H1 (cell line): ENCODE results near the gene MS4A15. TPM values are rescaled to one million over a fixed set of nuclear protein-coding genes. Genes with fewer than 3 reads are reported as not detected.

Source experiments
- CTCF ChIA-PET: fragments of 300-600 bp; sonication (Branson Sonifier 250); formaldehyde crosslinking; loops from one replicate; lab custom pipeline; 2021; ENCODE audit not compliant: partially characterized antibody; lab: Charles Lee
- POLR2A ChIA-PET: fragments of 300-600 bp; sonication (Branson Sonifier 250); formaldehyde crosslinking; loops from one replicate; lab custom pipeline; 2021; ENCODE audit warnings: inconsistent platforms; ENCODE audit not compliant: partially characterized antibody; lab: Charles Lee
- DNase-seq, 2 experiments: peaks; one replicate each; pipeline versions ENCODE4 v3.0.0 to v3.0.0-alpha.2; 2010 to 2022; ENCODE audit warnings: low spot score in 2 of 2, low read depth in 1 of 2, mixed read lengths in 1 of 2
- FAIRE-seq: peaks from 2 replicates; lab custom pipeline; 2011; peaks lifted over from hg19 to GRCh38; lab: Jason Lieb, UNC
- H2AFZ ChIP-seq: 2 replicates; pipeline ENCODE4 v1.8.1; 2012; ENCODE audit warnings: low read length, inconsistent platforms
- H2AK5ac ChIP-seq: 2 replicates; pipeline ENCODE4 v1.6.1; 2013; ENCODE audit warnings: low read depth, low read length
- H2BK120ac ChIP-seq: replicated peaks from 2 replicates; pipeline ENCODE3; 2013; ENCODE audit warnings: low read depth, low read length, inconsistent platforms
- H2BK12ac ChIP-seq: 2 replicates; pipeline ENCODE4 v1.6.1; 2013; ENCODE audit warnings: low read depth, low read length
- H2BK15ac ChIP-seq: 2 replicates; pipeline ENCODE4 v1.6.1; 2013; ENCODE audit warnings: low read length
- H2BK20ac ChIP-seq: 2 replicates; pipeline ENCODE4 v1.6.1; 2013; ENCODE audit warnings: low read length
- H2BK5ac ChIP-seq: 2 replicates; pipeline ENCODE4 v1.6.1; 2013; ENCODE audit warnings: low read depth, low read length
- H3K14ac ChIP-seq: 2 replicates; pipeline ENCODE4 v1.6.1; 2013; ENCODE audit warnings: inconsistent platforms; ENCODE audit not compliant: insufficient read length
- H3K18ac ChIP-seq: 2 replicates; pipeline ENCODE4 v1.6.1; 2013; ENCODE audit warnings: low read length; ENCODE audit errors: extremely low read depth
- H3K23ac ChIP-seq: 2 replicates; pipeline ENCODE4 v1.6.1; 2013; ENCODE audit warnings: inconsistent platforms; ENCODE audit not compliant: insufficient read length
- H3K23me2 ChIP-seq: 2 replicates; pipeline ENCODE4 v1.6.1; 2013; ENCODE audit warnings: low read depth, low read length
- H3K27ac ChIP-seq: 2 replicates; pipeline ENCODE4 v1.6.1; 2011; ENCODE audit warnings: low read depth, low read length, inconsistent platforms
- H3K27me3 ChIP-seq, 4 experiments: replicated peaks in 1 of 4; 1 replicate in 1 of 4; 2 replicates in 3 of 4; pipeline versions ENCODE4 v1.6.1 to v1.8.1; 2011 to 2013; ENCODE audit warnings: low read length in 3 of 4, mild to moderate bottlenecking in 3 of 4, inconsistent platforms in 2 of 4, mixed read lengths in 2 of 4, moderate library complexity in 1 of 4; ENCODE audit not compliant: control insufficient read depth in 3 of 4, insufficient read depth in 3 of 4; ENCODE audit errors: extremely low read depth in 1 of 4
- H3K36me3 ChIP-seq, 4 experiments: 2 replicates each; pipeline versions ENCODE4 v1.6.1 to v1.8.1; 2011 to 2013; ENCODE audit warnings: mild to moderate bottlenecking in 4 of 4, low read length in 3 of 4, moderate library complexity in 2 of 4, control low read depth in 1 of 4, inconsistent platforms in 1 of 4; ENCODE audit not compliant: insufficient read depth in 4 of 4, control insufficient read depth in 2 of 4
- H3K4ac ChIP-seq: replicated peaks from 2 replicates; pipeline ENCODE3; 2013; ENCODE audit warnings: low read length, low read depth, mixed read lengths, inconsistent platforms; ENCODE audit not compliant: insufficient read length
- H3K4me1 ChIP-seq, 4 experiments: replicated peaks in 1 of 4; 1 replicate in 1 of 4; 2 replicates in 3 of 4; pipeline versions ENCODE4 v1.6.1 to v1.8.1; 2011 to 2013; ENCODE audit warnings: low read length in 3 of 4, inconsistent platforms in 2 of 4, mixed read lengths in 1 of 4; ENCODE audit not compliant: insufficient read depth in 4 of 4, control insufficient read depth in 3 of 4
- H3K4me2 ChIP-seq, 2 experiments: 2 replicates each; pipeline versions ENCODE4 v1.6.1 to v1.8.1; 2011 to 2013; ENCODE audit warnings: low read depth in 2 of 2, low read length in 2 of 2, control low read depth in 1 of 2, inconsistent platforms in 1 of 2, mild to moderate bottlenecking in 1 of 2; ENCODE audit not compliant: insufficient read depth in 1 of 2
- H3K4me3 ChIP-seq, 4 experiments: fragments of 200-600, 300-600 bp in 1 of 4; sonication (generic), shearing (Covaris generic), sonication (Bioruptor Twin) in 1 of 4; 2 replicates each; pipeline versions ENCODE4 v1.5.1 to v1.8.1; 2011 to 2016; ENCODE audit warnings: low read length in 4 of 4, low read depth in 3 of 4, control low read depth in 2 of 4, inconsistent platforms in 2 of 4, mild to moderate bottlenecking in 2 of 4, mixed read lengths in 1 of 4, moderate library complexity in 1 of 4; ENCODE audit not compliant: insufficient read depth in 2 of 4; ENCODE audit errors: extremely low read depth in 1 of 4
- H3K56ac ChIP-seq: replicated peaks from 2 replicates; pipeline ENCODE3; 2013; ENCODE audit warnings: low read depth, mild to moderate bottlenecking, mixed read lengths, low read length, inconsistent platforms; ENCODE audit not compliant: insufficient read length
- H3K79me1 ChIP-seq: 2 replicates; pipeline ENCODE4 v1.6.1; 2013; ENCODE audit warnings: low read depth, low read length, control low read depth
- H3K79me2 ChIP-seq, 2 experiments: 2 replicates each; pipeline versions ENCODE4 v1.6.1 to v1.8.1; 2012 to 2013; ENCODE audit warnings: low read length in 2 of 2, mild to moderate bottlenecking in 2 of 2, inconsistent platforms in 1 of 2; ENCODE audit not compliant: insufficient read depth in 2 of 2, control insufficient read depth in 1 of 2
- H3K9ac ChIP-seq, 4 experiments: replicated peaks in 1 of 4; 1 replicate in 1 of 4; 2 replicates in 3 of 4; pipeline versions ENCODE4 v1.6.1 to v1.8.1; 2011 to 2013; ENCODE audit warnings: low read depth in 3 of 4, low read length in 3 of 4, control low read depth in 2 of 4, mild to moderate bottlenecking in 2 of 4, moderate library complexity in 2 of 4, inconsistent platforms in 1 of 4; ENCODE audit errors: extremely low read depth in 1 of 4
- H3K9me3 ChIP-seq, 2 experiments: 2 replicates each; pipeline versions ENCODE4 v1.6.1 to v1.8.1; 2012 to 2013; ENCODE audit warnings: mild to moderate bottlenecking in 2 of 2, moderate library complexity in 2 of 2, control low read depth in 1 of 2, inconsistent platforms in 1 of 2, low read depth in 1 of 2, low read length in 1 of 2, mixed read lengths in 1 of 2; ENCODE audit not compliant: insufficient read depth in 2 of 2
- H4K20me1 ChIP-seq, 2 experiments: replicated peaks in 1 of 2; 2 replicates each; pipeline versions ENCODE3 to v1.8.1; 2011 to 2013; ENCODE audit warnings: inconsistent platforms in 2 of 2, low read length in 2 of 2, mild to moderate bottlenecking in 1 of 2; ENCODE audit not compliant: insufficient read depth in 2 of 2, control insufficient read depth in 1 of 2
- H4K5ac ChIP-seq: 2 replicates; pipeline ENCODE4 v1.6.1; 2013; ENCODE audit warnings: low read length, low read depth, mixed read lengths, inconsistent platforms; ENCODE audit not compliant: insufficient read length
- H4K8ac ChIP-seq: 2 replicates; pipeline ENCODE4 v1.8.0; 2013; ENCODE audit warnings: mild to moderate bottlenecking, moderate library complexity, low read length, inconsistent platforms; ENCODE audit not compliant: insufficient read depth; ENCODE audit errors: extremely low read depth
- H4K91ac ChIP-seq: replicated peaks from 2 replicates; pipeline ENCODE3; 2013; ENCODE audit warnings: low read length, mixed read lengths, inconsistent platforms; ENCODE audit not compliant: insufficient read length
- CBX5 ChIP-seq: fragments of 300-800, 300-1000 bp; sonication (generic); IDR thresholded peaks from 2 replicates; pipeline ENCODE4 v1.7.1; 2016; ENCODE audit warnings: antibody characterized with exemption, low read length, low read depth
- CEBPB ChIP-seq: IDR thresholded peaks from 2 replicates; pipeline ENCODE4 v1.6.1; 2012; ENCODE audit warnings: low read depth, low read length
- GABPA ChIP-seq: IDR thresholded peaks from 2 replicates; pipeline ENCODE4 v1.6.1; 2011; ENCODE audit warnings: mild to moderate bottlenecking, low read length, moderate library complexity, borderline replicate concordance; ENCODE audit not compliant: insufficient read depth
- KDM1A ChIP-seq: fragments of 200-600, 300-600 bp; sonication (generic); IDR thresholded peaks from 2 replicates; pipeline ENCODE4 v1.7.1; 2016; ENCODE audit warnings: mild to moderate bottlenecking, low read length, borderline replicate concordance
- KDM4A ChIP-seq: IDR thresholded peaks from one replicate; pipeline ENCODE4 v1.7.1; 2012; ENCODE audit warnings: low read depth, mild to moderate bottlenecking, moderate library complexity, low read length, inconsistent platforms; ENCODE audit not compliant: severe bottlenecking
- NANOG ChIP-seq: IDR thresholded peaks from 2 replicates; pipeline ENCODE4 v1.6.1; 2011; ENCODE audit warnings: low read length, low read depth, mild to moderate bottlenecking, inconsistent platforms; ENCODE audit not compliant: insufficient read depth, poor library complexity, severe bottlenecking
- SP4 ChIP-seq: IDR thresholded peaks from 2 replicates; pipeline ENCODE4 v1.6.1; 2012; ENCODE audit warnings: low read length, inconsistent platforms
- TAF7 ChIP-seq: optimal IDR thresholded peaks from 2 replicates; pipeline ENCODE3; 2011; ENCODE audit warnings: low read depth, mild to moderate bottlenecking, inconsistent platforms, low read length, moderate library complexity, borderline replicate concordance
- YY1 ChIP-seq: IDR thresholded peaks from 2 replicates; pipeline ENCODE4 v1.6.1; 2011; ENCODE audit warnings: low read depth, mild to moderate bottlenecking, low read length
- WGBS, 2 experiments: shearing (Covaris generic) in 1 of 2; methylation state at CpG; one replicate each; pipeline versions ENCODE4 v1.1.6 to v1.1.7; 2013 to 2015; ENCODE audit warnings: low lambda C conversion rate in 2 of 2, mixed read lengths in 2 of 2, inconsistent platforms in 1 of 2, low coverage in 1 of 2, missing lambda C conversion rate in 1 of 2; ENCODE audit not compliant: insufficient replicate concordance in 2 of 2, insufficient coverage in 1 of 2, insufficient read length in 1 of 2; ENCODE audit errors: extremely low coverage in 1 of 2, missing lambda C conversion rate in 1 of 2; 5-methylcytosine and 5-hydroxymethylcytosine counted together
- polyA plus RNA-seq, 7 experiments: library from polyadenylated mRNA; depleted of rRNA in 3 of 7; stranded (reverse) in 5 of 7; unstranded in 2 of 7; fragments of >200 nt in 5 of 7; fragments of 200-250 nt in 2 of 7; gene quantifications; 1 replicate in 5 of 7; 2 replicates in 1 of 7; 4 replicates in 1 of 7; pipeline versions ENCODE4 v1.2.1 to v1.2.3, GENCODE V29; 2011 to 2013; ENCODE audit warnings: missing spikeins in 2 of 7, mixed read lengths in 2 of 7
- total RNA-seq: library from RNA; stranded (reverse); fragmentation: NEBNext Ultra II Directional; extraction: Animal tissue kit (Norgen Biotek cat#: 25700); gene quantifications from 2 replicates; pipeline ENCODE4 v1.2.1, GENCODE V29; 2021

Gene MS4A15
- total and polyA plus RNA-seq, 2 of the 8 experiments (the other 6 are each of a cell fraction or from before 2014, with no cell fraction given) = 0.15 to 0.17 TPM

DNA sequence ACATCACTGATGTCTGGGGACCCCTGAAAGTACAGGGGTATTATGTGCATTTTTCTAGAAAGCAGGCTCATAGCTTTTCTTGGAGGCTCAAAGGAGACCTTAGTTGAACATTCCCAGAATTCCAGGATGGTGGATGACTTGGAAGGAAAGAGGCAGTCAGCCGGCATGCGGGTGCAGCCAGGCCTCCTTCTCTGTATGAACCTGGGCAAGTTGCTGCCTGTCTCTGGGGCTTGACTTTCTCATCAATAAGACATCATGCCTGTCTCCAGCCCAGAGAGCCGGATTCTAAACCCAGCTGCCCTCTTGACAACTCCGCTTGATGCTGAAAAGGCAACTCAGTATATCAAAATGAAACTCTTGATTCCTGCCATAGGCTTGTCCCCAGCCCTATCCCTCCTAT lies 12.6 kb downstream of the MS4A15 start:
- Histone ChIP-seq H3K23me2 (no peaks in the 10 kb centered on the region), H2BK15ac (no peak overlapping the region), H2BK12ac (no peak overlapping the region), H2BK20ac (no peak overlapping the region), H3K4me3 (no peak overlapping the region), H3K18ac (no peak overlapping the region), H3K36me3 (no peaks in the 10 kb centered on the region), H2AFZ (no peak overlapping the region), H3K23ac (no peak overlapping the region), H3K79me1 (no peaks in the 10 kb centered on the region), H4K5ac (no peak overlapping the region), H3K9me3 (no peaks in the 10 kb centered on the region; a peak in 1 of 4 replicates), H2BK5ac (no peak overlapping the region), H2AK5ac (no peak overlapping the region), H3K4me1 (no peaks in the 10 kb centered on the region; a peak in 1 of 7 replicates), H4K91ac (no peak overlapping the region), H3K9ac (no peak overlapping the region), H4K20me1 (no peaks in the 10 kb centered on the region), H3K14ac (no peak overlapping the region), H3K4me2 (no peak overlapping the region), H3K56ac (no peak overlapping the region), H3K27me3 (peaks cover 0 to 11% (median 6%) of the 10 kb centered on the region in 4 experiments; a peak in 3 of 7 replicates)
- 91% methylated on average over 4 of the region's 4 CpGs; no CpG with 5 or more reads in 1 of the 2 experiments for WGBS, 2 experiments
- FAIRE-seq = no peak
- ChIA-PET CTCF (interaction anchor here (0.6 to 8.3 kb wide), 9 partner anchors 8 to 128 kb away, joined by 3 to 90 read pairs (median 6); partner anchors contain the start of gene MS4A8), POLR2A (no interaction called here)
- no peak for TF ChIP-seq NANOG
- no peak for TF ChIP-seq SP4
- TF ChIP-seq YY1 = no peak
- no peak for TF ChIP-seq CEBPB
- no peak for TF ChIP-seq GABPA
- TF ChIP-seq KDM1A = no peak
- no peak for TF ChIP-seq KDM4A
- TF ChIP-seq CBX5 = no peak
- no peak for TF ChIP-seq TAF7
- TF ChIP-seq, all 59 proteins: peak for 0
- Histone ChIP-seq H3K27ac (no peak overlapping the region), H2BK120ac (no peak overlapping the region), H3K79me2 (no peaks in the 10 kb centered on the region), H4K8ac (no peak overlapping the region), H3K4ac (no peak overlapping the region)
- no peak for DNase-seq
